ENCODE data around the gene ZNF398. TPM values are rescaled to one million over a fixed set of nuclear protein-coding genes. Genes with fewer than 3 reads are reported as not detected.

The ZNF398 gene
- total RNA-seq, 1 experiment from 2014 or later: 62.1 TPM

DNA sequence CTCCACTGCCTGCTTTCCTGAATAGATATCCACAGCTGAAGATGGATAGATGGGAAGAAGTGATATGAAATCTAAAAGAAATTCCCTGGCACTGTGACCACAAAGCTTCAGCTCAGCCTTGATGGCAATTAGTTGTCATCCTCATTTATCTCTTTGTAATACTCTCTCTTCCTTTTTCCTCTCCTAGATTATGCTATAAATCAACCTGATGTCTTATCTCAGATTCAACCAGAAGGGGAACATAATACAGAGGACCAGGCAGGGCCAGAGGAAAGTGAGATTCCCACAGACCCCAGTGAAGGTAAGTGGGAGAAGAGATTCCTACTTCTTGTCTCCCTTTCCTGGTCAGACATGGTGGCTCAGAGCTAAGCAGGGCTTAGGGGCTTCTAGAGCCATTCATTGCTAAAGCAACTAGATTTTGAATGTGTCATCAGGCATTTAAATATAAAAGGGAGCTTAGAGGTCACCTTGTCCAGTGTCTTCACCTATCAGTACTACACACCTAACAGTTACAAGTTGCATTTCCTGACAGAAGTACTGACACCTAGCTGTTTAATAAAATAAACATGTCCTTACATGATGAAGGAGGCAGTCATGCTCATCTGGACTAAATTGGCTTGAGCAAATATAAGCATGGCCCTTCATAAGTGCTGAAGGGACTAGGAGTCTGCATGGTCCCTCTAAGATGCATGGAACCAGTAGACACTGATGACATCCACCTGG lies 19.5 kb downstream of the ZNF398 start:
- no peaks in the 10 kb centered on the region for H3K27me3 ChIP-seq (ENCODE audit: insufficient read depth, low read length)
- H2AFZ ChIP-seq (ENCODE audit: low read length): no peak overlapping the region
- no peak overlapping the region for H3K27ac ChIP-seq (ENCODE audit: insufficient read length, low read depth, low read length)
- Mint-ChIP-seq H3K4me3 (no peak overlapping the region), H3K27me3 (ENCODE audit: low read depth) (no peaks in the 10 kb centered on the region), H3K4me1 (no peaks in the 10 kb centered on the region), H3K9me3 (no peaks in the 10 kb centered on the region), H3K36me3 (ENCODE audit: insufficient read depth in 1 of 3, low read depth in 3 of 3) (peaks cover 59 to 91% (median 60%) of the 10 kb centered on the region in 3 experiments; a peak in 6 of 7 replicates), H3K27ac (no peak overlapping the region)
- no peaks in the 10 kb centered on the region for H3K79me2 ChIP-seq (ENCODE audit: insufficient read depth, low read length)
- H3K56ac ChIP-seq (ENCODE audit: insufficient read length, low read depth, low read length): no peak overlapping the region
- no peak overlapping the region for H4K91ac ChIP-seq (ENCODE audit: insufficient read length, low read depth, low read length)
- TF ChIP-seq, protein P1, sequence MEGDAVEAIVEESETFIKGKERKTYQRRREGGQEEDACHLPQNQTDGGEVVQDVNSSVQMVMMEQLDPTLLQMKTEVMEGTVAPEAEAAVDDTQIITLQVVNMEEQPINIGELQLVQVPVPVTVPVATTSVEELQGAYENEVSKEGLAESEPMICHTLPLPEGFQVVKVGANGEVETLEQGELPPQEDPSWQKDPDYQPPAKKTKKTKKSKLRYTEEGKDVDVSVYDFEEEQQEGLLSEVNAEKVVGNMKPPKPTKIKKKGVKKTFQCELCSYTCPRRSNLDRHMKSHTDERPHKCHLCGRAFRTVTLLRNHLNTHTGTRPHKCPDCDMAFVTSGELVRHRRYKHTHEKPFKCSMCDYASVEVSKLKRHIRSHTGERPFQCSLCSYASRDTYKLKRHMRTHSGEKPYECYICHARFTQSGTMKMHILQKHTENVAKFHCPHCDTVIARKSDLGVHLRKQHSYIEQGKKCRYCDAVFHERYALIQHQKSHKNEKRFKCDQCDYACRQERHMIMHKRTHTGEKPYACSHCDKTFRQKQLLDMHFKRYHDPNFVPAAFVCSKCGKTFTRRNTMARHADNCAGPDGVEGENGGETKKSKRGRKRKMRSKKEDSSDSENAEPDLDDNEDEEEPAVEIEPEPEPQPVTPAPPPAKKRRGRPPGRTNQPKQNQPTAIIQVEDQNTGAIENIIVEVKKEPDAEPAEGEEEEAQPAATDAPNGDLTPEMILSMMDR (conservative IDR thresholded peaks at IDR 0.05): no peak
- no peak for DNase-seq
- H3K23ac ChIP-seq (ENCODE audit: insufficient read length, low read depth, low read length): no peak overlapping the region
- H3K4ac ChIP-seq (ENCODE audit: low read depth, low read length): no peak overlapping the region
- H3K14ac ChIP-seq (ENCODE audit: insufficient read depth, low read length): no peak overlapping the region
- no peak overlapping the region for H2BK12ac ChIP-seq (ENCODE audit: insufficient read length, low read depth, low read length)
- H2BK120ac ChIP-seq (ENCODE audit: low read depth, low read length, poor library complexity, severe bottlenecking): no peak overlapping the region
- no peaks in the 10 kb centered on the region for H3K9me3 ChIP-seq (ENCODE audit: control insufficient read depth, low read depth, low read length)
- H3K18ac ChIP-seq (ENCODE audit: insufficient read length, low read depth, low read length): no peak overlapping the region
- no peak overlapping the region for H4K5ac ChIP-seq (ENCODE audit: insufficient read length, low read depth, low read length)
- H3K79me1 ChIP-seq (ENCODE audit: insufficient read depth, low read depth, low read length, poor library complexity, severe bottlenecking): peaks cover 2% of the 10 kb centered on the region
- no peaks in the 10 kb centered on the region for H3K4me1 ChIP-seq (ENCODE audit: insufficient read depth, low read length)
- H3K4me2 ChIP-seq (ENCODE audit: insufficient read depth, insufficient read length, low read length): no peak overlapping the region
- no peak overlapping the region for H3K9ac ChIP-seq (ENCODE audit: extremely low read depth, insufficient read length, low read length)
- H2BK20ac ChIP-seq (ENCODE audit: low read depth, low read length, poor library complexity, severe bottlenecking): no peak overlapping the region
- H3K23me2 ChIP-seq (ENCODE audit: insufficient read length, low read depth, low read length, poor library complexity, severe bottlenecking): no peaks in the 10 kb centered on the region
- no peak overlapping the region for H2BK5ac ChIP-seq (ENCODE audit: insufficient read length, low read length)
- no peak overlapping the region for H3T11ph ChIP-seq (ENCODE audit: low read length)
- H2BK15ac ChIP-seq (ENCODE audit: low read depth, low read length): no peak overlapping the region
- no peak overlapping the region for H2AK5ac ChIP-seq (ENCODE audit: insufficient read length, low read length)
- H4K20me1 ChIP-seq (ENCODE audit: control insufficient read depth, insufficient read depth, insufficient read length): peaks cover 2% of the 10 kb centered on the region
- no peak overlapping the region for H4K8ac ChIP-seq (replicated peaks; ENCODE audit: insufficient read length, low read depth, low read length)

All from H9 (cell line).